Hepatocyte (in vitro differentiated cells): ENCODE results near the gene MRPL14. TPM values are rescaled to one million over a fixed set of nuclear protein-coding genes. Genes with fewer than 3 reads are reported as not detected.

Experiments
- DNase-seq: peaks from one replicate; pipeline ENCODE4 v3.0.0-alpha.2; 2016; ENCODE audit warnings: low spot score
- H2AFZ ChIP-seq: fragments of 200-600 bp; sonication (generic); 2 replicates; pipeline ENCODE4 v1.6.0; 2016; ENCODE audit warnings: antibody characterized with exemption, mild to moderate bottlenecking
- H3K27ac ChIP-seq: fragments of 200-600 bp; sonication (generic); 2 replicates; pipeline ENCODE4 v1.5.1; 2016; ENCODE audit warnings: mild to moderate bottlenecking
- H3K27me3 ChIP-seq: fragments of 200-600 bp; sonication (generic); 2 replicates; pipeline ENCODE4 v1.6.1; 2016
- H3K36me3 ChIP-seq: fragments of 200-600 bp; sonication (generic); replicated peaks from 2 replicates; pipeline ENCODE4 v1.5.1; 2016; ENCODE audit warnings: low read depth; ENCODE audit not compliant: insufficient read depth
- H3K4me1 ChIP-seq: fragments of 200-600 bp; sonication (generic); 2 replicates; pipeline ENCODE4 v1.5.1; 2016; ENCODE audit warnings: mild to moderate bottlenecking, moderate library complexity; ENCODE audit not compliant: insufficient read depth
- H3K4me2 ChIP-seq: fragments of 200-600 bp; sonication (generic); 2 replicates; pipeline ENCODE4 v1.6.0; 2016
- H3K4me3 ChIP-seq: fragments of 200-600 bp; sonication (generic); 2 replicates; pipeline ENCODE4 v1.5.1; 2016; ENCODE audit warnings: mild to moderate bottlenecking
- H3K79me2 ChIP-seq: fragments of 200-600 bp; sonication (generic); 2 replicates; pipeline ENCODE4 v1.6.0; 2017; ENCODE audit warnings: mild to moderate bottlenecking
- H3K9me2 ChIP-seq: fragments of 200-600 bp; sonication (generic); replicated peaks from 2 replicates; pipeline ENCODE4 v1.6.0; 2017; ENCODE audit warnings: mild to moderate bottlenecking; ENCODE audit not compliant: insufficient read depth
- H3K9me3 ChIP-seq: fragments of 200-600 bp; sonication (generic); 2 replicates; pipeline ENCODE4 v1.5.1; 2016; ENCODE audit warnings: low read depth, mild to moderate bottlenecking
- H4K20me1 ChIP-seq: fragments of 200-600 bp; sonication (generic); 2 replicates; pipeline ENCODE4 v1.6.0; 2016; ENCODE audit warnings: mild to moderate bottlenecking; ENCODE audit not compliant: insufficient read depth, poor library complexity, severe bottlenecking
- EZH2 ChIP-seq: fragments of 200-600 bp; sonication (generic); IDR thresholded peaks from 2 replicates; pipeline ENCODE4 v1.6.1; 2016; ENCODE audit warnings: antibody characterized with exemption, mild to moderate bottlenecking, borderline replicate concordance
- EZH2phosphoT487 ChIP-seq: fragments of 200-600 bp; sonication (generic); IDR thresholded peaks from one replicate; pipeline ENCODE4 v1.6.1; 2018; ENCODE audit warnings: antibody characterized with exemption, mild to moderate bottlenecking, low read depth, moderate library complexity; ENCODE audit not compliant: unreplicated experiment, severe bottlenecking
- WGBS: methylation state at CpG from one replicate; pipeline ENCODE4 v1.1.6; 2016; ENCODE audit warnings: low lambda C conversion rate; ENCODE audit errors: missing lambda C conversion rate; 5-methylcytosine and 5-hydroxymethylcytosine counted together
- polyA plus RNA-seq: library from polyadenylated mRNA; unstranded; fragments of >200 nt; fragmentation: Nextera tagmentation; extraction: Ambion mirVana; gene quantifications from 2 replicates; pipeline ENCODE4 v1.2.1, GENCODE V29; 2016
- total RNA-seq: library from RNA; depleted of rRNA; stranded (reverse); fragments of >200 nt; gene quantifications from 2 replicates; pipeline ENCODE4 v1.2.3, GENCODE V29; 2014
- TF ChIP-seq, protein P1 (sequence below): fragments of 200-600 bp; sonication (generic); IDR thresholded peaks from 2 replicates; pipeline ENCODE4 v1.5.1; 2016; ENCODE audit warnings: antibody characterized with exemption, mild to moderate bottlenecking; ENCODE audit not compliant: poor library complexity

Gene MRPL14
- total and polyA plus RNA-seq, 2 experiments from 2014 or later = 58.3 to 124 TPM

DNA sequence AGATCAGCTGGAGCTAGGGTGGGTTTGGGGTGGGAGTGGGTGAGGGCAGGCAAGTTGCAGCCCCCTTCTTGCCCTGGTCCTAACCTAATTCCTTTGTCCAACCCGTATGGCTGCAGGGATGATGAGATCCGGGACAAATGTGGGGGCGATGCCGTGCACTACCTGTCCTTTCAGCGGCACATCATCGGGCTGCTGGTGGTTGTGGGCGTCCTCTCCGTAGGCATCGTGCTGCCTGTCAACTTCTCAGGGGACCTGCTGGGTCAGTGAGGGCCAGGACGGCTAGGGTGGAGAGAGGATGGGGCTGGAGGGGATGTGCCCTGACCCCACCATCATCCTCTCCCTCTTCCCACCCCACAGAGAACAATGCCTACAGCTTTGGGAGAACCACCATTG is 12.1 kb upstream of the MRPL14 start:
- H3K79me2 ChIP-seq = peaks cover 4% of the 10 kb centered on the region
- H3K4me2 ChIP-seq = no peak overlapping the region
- TF ChIP-seq EZH2 = no peak
- no peak for TF ChIP-seq EZH2phosphoT487
- TF ChIP-seq, protein P1, sequence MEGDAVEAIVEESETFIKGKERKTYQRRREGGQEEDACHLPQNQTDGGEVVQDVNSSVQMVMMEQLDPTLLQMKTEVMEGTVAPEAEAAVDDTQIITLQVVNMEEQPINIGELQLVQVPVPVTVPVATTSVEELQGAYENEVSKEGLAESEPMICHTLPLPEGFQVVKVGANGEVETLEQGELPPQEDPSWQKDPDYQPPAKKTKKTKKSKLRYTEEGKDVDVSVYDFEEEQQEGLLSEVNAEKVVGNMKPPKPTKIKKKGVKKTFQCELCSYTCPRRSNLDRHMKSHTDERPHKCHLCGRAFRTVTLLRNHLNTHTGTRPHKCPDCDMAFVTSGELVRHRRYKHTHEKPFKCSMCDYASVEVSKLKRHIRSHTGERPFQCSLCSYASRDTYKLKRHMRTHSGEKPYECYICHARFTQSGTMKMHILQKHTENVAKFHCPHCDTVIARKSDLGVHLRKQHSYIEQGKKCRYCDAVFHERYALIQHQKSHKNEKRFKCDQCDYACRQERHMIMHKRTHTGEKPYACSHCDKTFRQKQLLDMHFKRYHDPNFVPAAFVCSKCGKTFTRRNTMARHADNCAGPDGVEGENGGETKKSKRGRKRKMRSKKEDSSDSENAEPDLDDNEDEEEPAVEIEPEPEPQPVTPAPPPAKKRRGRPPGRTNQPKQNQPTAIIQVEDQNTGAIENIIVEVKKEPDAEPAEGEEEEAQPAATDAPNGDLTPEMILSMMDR = no peak
- 91% methylated on average over 10 of the region's 10 CpGs for WGBS
- no peaks in the 10 kb centered on the region for H4K20me1 ChIP-seq
- H3K4me1 ChIP-seq = peaks cover 7% of the 10 kb centered on the region
- H2AFZ ChIP-seq = no peak overlapping the region
- H3K9me2 ChIP-seq = no peaks in the 10 kb centered on the region
- no peak for DNase-seq
- H3K27me3 ChIP-seq = no peaks in the 10 kb centered on the region
- H3K27ac ChIP-seq = no peak overlapping the region
- no peaks in the 10 kb centered on the region for H3K9me3 ChIP-seq
- H3K4me3 ChIP-seq = no peak overlapping the region
- no peaks in the 10 kb centered on the region for H3K36me3 ChIP-seq

DNA sequence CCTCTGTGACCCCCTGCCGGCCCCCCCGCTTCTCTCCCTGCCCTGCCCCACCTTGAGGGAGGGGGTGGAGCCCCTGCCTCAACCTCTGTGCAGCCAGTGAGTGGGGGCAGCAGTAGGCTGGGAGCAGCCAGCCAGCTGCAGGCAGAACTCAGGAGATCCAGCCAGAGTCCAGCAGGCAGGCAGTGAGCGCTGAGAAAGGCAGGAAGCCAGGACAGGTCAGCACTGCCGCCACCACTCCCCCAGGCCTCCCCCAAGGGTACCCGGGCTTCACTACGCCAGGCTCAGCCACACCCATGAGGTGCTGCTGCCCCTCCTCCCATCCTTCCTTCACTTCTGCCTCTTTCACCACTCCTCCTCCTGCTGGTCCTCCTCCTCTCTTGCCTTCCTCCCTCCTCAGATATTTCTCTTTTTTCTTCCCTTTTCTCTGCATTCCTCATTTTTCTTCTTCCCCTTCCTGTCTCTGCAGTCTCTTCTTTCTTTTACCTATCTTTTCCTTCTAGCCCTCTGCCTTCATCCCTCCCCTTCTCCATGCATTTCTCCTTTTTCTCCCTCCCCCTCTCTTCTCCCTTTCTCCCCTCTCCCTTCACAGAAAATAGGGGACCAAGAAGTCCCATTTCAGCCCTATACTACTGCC is 11.6 kb upstream of the MRPL14 start:
- WGBS = 80% methylated on average over 5 of the region's 6 CpGs
- Histone ChIP-seq H3K27me3 (no peaks in the 10 kb centered on the region), H3K27ac (no peak overlapping the region), H2AFZ (no peak overlapping the region), H3K36me3 (no peaks in the 10 kb centered on the region), H3K9me3 (no peaks in the 10 kb centered on the region), H3K4me1 (peaks cover 12% of the 10 kb centered on the region), H3K9me2 (no peaks in the 10 kb centered on the region), H3K79me2 (peaks cover 6% of the 10 kb centered on the region), H3K4me3 (no peak overlapping the region), H3K4me2 (no peak overlapping the region), H4K20me1 (no peaks in the 10 kb centered on the region)
- DNase-seq = no peak
- no peak for TF ChIP-seq EZH2phosphoT487
- TF ChIP-seq, protein P1 = no peak
- no peak for TF ChIP-seq EZH2

DNA sequence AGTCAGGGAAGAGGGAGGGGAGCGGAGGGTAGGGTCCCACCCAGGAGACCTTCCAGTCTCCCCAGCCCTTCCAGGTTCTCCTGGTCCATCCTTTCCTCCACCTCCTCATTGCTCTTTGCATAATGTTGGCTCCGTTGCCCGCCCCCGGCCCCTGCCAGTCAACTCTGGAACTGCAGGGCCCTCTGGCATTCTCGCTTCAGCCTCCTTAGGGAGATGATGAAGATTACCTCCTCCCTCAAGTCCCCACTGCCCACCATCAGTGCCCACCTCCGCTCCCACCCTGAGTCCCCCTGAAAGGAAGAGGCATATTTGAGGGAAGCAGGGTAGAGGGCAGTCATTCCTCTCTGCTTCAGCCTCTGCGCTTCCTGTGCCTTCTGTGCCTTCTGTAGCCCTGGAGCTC is 8.6 kb upstream of the MRPL14 start:
- WGBS = 85% methylated on average over 5 of the region's 7 CpGs
- Histone ChIP-seq H2AFZ (no peak overlapping the region), H4K20me1 (no peaks in the 10 kb centered on the region), H3K27ac (peak overlapping the region; percentile 77), H3K4me2 (peak overlapping the region; percentile 55), H3K4me3 (no peak overlapping the region), H3K9me3 (no peaks in the 10 kb centered on the region), H3K36me3 (no peaks in the 10 kb centered on the region), H3K27me3 (no peaks in the 10 kb centered on the region), H3K4me1 (peaks cover 30% of the 10 kb centered on the region), H3K9me2 (no peaks in the 10 kb centered on the region), H3K79me2 (peaks cover 24% of the 10 kb centered on the region)
- TF ChIP-seq EZH2phosphoT487 (no peak), EZH2 (no peak)
- TF ChIP-seq, protein P1 = no peak
- DNase-seq = no peak
